ENCODE measurements around the gene SH3BGRL. TPM values are rescaled to one million over a fixed set of nuclear protein-coding genes. Genes with fewer than 3 reads are reported as not detected.

SH3BGRL gene
- total and polyA plus RNA-seq, 2 donors (not counting 1 experiment from before 2014, with no cell fraction given): 65.6 to 105 TPM

DNA sequence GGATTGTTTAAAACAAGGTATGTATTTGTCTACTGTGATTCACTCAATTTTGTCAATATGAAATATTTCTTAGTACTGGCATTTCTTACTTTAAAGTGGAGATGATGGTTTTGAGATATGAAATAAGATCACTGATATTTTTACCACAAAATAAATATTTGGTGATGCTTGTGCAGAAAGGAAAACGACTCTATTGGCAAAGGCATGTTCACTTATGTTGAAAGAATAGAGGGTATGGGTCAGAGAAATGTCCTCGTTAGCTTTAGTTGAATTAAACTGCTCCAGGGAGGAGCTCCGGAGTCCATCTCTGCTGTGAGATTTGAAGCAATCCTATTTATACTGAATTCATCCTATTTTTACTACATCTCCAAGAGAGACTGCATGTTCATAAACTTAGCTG lies 84.2 kb downstream of the SH3BGRL start:
- no peak for DNase-seq
- Histone ChIP-seq H3K9ac (ENCODE audit: low read length) (no peak overlapping the region), H3K27me3 (replicated peaks in 1 of 4; ENCODE audit: control extremely low read depth in 1 of 4, control insufficient read depth in 3 of 4, insufficient read depth in 4 of 4, low read length in 3 of 4) (no peaks in the 10 kb centered on the region), H3K4me1 (ENCODE audit: control insufficient read depth in 2 of 2, insufficient read depth in 2 of 2, low read length in 2 of 2) (no peaks in the 10 kb centered on the region), H3K4me2 (replicated peaks; ENCODE audit: low read depth, low read length, poor library complexity, severe bottlenecking) (no peak overlapping the region), H4K20me1 (ENCODE audit: control insufficient read depth, insufficient read depth, low read length, poor library complexity, severe bottlenecking) (no peaks in the 10 kb centered on the region), H2AFZ (ENCODE audit: insufficient read depth, low read depth, low read length, poor library complexity, severe bottlenecking) (no peak overlapping the region), H3K27ac (ENCODE audit: low read length in 2 of 2) (no peak overlapping the region), H3K9me3 (ENCODE audit: control extremely low read depth in 1 of 3, control insufficient read depth in 2 of 3, insufficient read depth in 1 of 3, low read length in 2 of 3) (peaks cover 0 to 4% (median 3%) of the 10 kb centered on the region in 3 donors), H3K4me3 (ENCODE audit: control extremely low read depth in 1 of 5, extremely low read depth in 1 of 5, insufficient read depth in 1 of 5, low read depth in 2 of 5, low read length in 4 of 5) (no peak overlapping the region), H3K79me2 (ENCODE audit: control insufficient read depth, insufficient read depth, low read length) (no peaks in the 10 kb centered on the region), H3K36me3 (replicated peaks in 1 of 2; ENCODE audit: control extremely low read depth in 1 of 2, control insufficient read depth in 1 of 2, extremely low read depth in 1 of 2, insufficient read depth in 2 of 2, low read length in 1 of 2) (peaks cover 0 to 2% of the 10 kb centered on the region in 2 experiments)
- TF ChIP-seq EZH2 (IDR thresholded peaks at IDR 0.05; ENCODE audit: borderline replicate concordance, insufficient read depth, low read depth, low read length, poor library complexity, severe bottlenecking): no peak
- TF ChIP-seq, protein P1, sequence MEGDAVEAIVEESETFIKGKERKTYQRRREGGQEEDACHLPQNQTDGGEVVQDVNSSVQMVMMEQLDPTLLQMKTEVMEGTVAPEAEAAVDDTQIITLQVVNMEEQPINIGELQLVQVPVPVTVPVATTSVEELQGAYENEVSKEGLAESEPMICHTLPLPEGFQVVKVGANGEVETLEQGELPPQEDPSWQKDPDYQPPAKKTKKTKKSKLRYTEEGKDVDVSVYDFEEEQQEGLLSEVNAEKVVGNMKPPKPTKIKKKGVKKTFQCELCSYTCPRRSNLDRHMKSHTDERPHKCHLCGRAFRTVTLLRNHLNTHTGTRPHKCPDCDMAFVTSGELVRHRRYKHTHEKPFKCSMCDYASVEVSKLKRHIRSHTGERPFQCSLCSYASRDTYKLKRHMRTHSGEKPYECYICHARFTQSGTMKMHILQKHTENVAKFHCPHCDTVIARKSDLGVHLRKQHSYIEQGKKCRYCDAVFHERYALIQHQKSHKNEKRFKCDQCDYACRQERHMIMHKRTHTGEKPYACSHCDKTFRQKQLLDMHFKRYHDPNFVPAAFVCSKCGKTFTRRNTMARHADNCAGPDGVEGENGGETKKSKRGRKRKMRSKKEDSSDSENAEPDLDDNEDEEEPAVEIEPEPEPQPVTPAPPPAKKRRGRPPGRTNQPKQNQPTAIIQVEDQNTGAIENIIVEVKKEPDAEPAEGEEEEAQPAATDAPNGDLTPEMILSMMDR (IDR thresholded peaks at IDR 0.05): no peak
- H3K4me3 Mint-ChIP-seq: no peak overlapping the region
- no peak for ATAC-seq (ENCODE audit: low read depth)
- CTCF ChIA-PET: interaction anchor here (0.6 kb wide), 1 partner anchor 108 kb away, joined by 3 read pairs; no protein-coding TSS in a partner anchor
- H3K9me3 Mint-ChIP-seq (ENCODE audit: insufficient read depth): peaks cover 5% of the 10 kb centered on the region
- intact Hi-C loops (cut with micrococcal nuclease): no loop called here
- H3K27me3 Mint-ChIP-seq: no peaks in the 10 kb centered on the region
- POLR2A ChIA-PET: interaction anchor here (0.6 kb wide), 1 partner anchor 44 kb away, joined by 6 read pairs; no protein-coding TSS in a partner anchor
- H3K27ac Mint-ChIP-seq: no peak overlapping the region
- no CpG with 5 or more reads among the region's 3 CpGs for WGBS (ENCODE audit: insufficient coverage)
- H3K4me1 Mint-ChIP-seq: no peaks in the 10 kb centered on the region

DNA sequence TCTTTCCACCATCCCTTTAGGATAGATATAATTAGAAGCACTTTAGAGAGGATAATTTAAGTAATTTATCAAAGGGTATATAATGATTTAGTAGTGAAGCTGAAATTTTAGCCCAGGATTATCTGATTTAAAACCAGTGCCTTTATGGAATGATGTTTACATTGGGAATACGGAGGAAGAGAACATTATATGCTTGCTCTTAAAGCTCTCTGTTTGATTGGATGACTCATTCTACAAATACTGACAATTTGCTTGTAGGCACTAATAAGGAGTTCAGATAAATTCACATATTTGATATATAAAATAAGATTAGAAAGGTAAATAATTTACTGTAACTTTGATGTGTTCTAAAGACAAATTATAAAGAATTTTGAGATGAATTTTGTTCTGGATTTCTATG lies 84.7 kb downstream of the SH3BGRL start:
- no peaks in the 10 kb centered on the region for H3K27me3 Mint-ChIP-seq
- TF ChIP-seq, protein P1 (IDR thresholded peaks at IDR 0.05): no peak
- no peak for TF ChIP-seq EZH2 (IDR thresholded peaks at IDR 0.05; ENCODE audit: borderline replicate concordance, insufficient read depth, low read depth, low read length, poor library complexity, severe bottlenecking)
- H3K9me3 ChIP-seq (ENCODE audit: control extremely low read depth in 1 of 3, control insufficient read depth in 2 of 3, insufficient read depth in 1 of 3, low read length in 2 of 3): peaks cover 0 to 8% (median 7%) of the 10 kb centered on the region in 3 donors
- H3K4me1 Mint-ChIP-seq: no peaks in the 10 kb centered on the region
- H3K4me3 ChIP-seq (ENCODE audit: control extremely low read depth in 1 of 5, extremely low read depth in 1 of 5, insufficient read depth in 1 of 5, low read depth in 2 of 5, low read length in 4 of 5): no peak overlapping the region
- no peaks in the 10 kb centered on the region for H3K27me3 ChIP-seq (replicated peaks in 1 of 4; ENCODE audit: control extremely low read depth in 1 of 4, control insufficient read depth in 3 of 4, insufficient read depth in 4 of 4, low read length in 3 of 4)
- no peak overlapping the region for H3K4me2 ChIP-seq (replicated peaks; ENCODE audit: low read depth, low read length, poor library complexity, severe bottlenecking)
- H3K9me3 Mint-ChIP-seq (ENCODE audit: insufficient read depth): peaks cover 5% of the 10 kb centered on the region
- no peak overlapping the region for H3K27ac Mint-ChIP-seq
- no peak overlapping the region for H2AFZ ChIP-seq (ENCODE audit: insufficient read depth, low read depth, low read length, poor library complexity, severe bottlenecking)
- WGBS (ENCODE audit: insufficient coverage): no CpG with 5 or more reads among the region's 1 CpG
- H3K79me2 ChIP-seq (ENCODE audit: control insufficient read depth, insufficient read depth, low read length): no peaks in the 10 kb centered on the region
- peaks cover 0 to 4% of the 10 kb centered on the region in 2 experiments for H3K36me3 ChIP-seq (replicated peaks in 1 of 2; ENCODE audit: control extremely low read depth in 1 of 2, control insufficient read depth in 1 of 2, extremely low read depth in 1 of 2, insufficient read depth in 2 of 2, low read length in 1 of 2)
- ChIA-PET POLR2A (no interaction called here), CTCF (interaction anchor here (0.6 kb wide), 1 partner anchor 108 kb away, joined by 3 read pairs; no protein-coding TSS in a partner anchor)
- H3K4me3 Mint-ChIP-seq: no peak overlapping the region
- no peaks in the 10 kb centered on the region for H4K20me1 ChIP-seq (ENCODE audit: control insufficient read depth, insufficient read depth, low read length, poor library complexity, severe bottlenecking)
- ATAC-seq (ENCODE audit: low read depth): no peak
- intact Hi-C loops (cut with micrococcal nuclease): no loop called here
- no peak for DNase-seq
- H3K27ac ChIP-seq (ENCODE audit: low read length in 2 of 2): no peak overlapping the region
- no peaks in the 10 kb centered on the region for H3K4me1 ChIP-seq (ENCODE audit: control insufficient read depth in 2 of 2, insufficient read depth in 2 of 2, low read length in 2 of 2)
- no peak overlapping the region for H3K9ac ChIP-seq (ENCODE audit: low read length)

Measured in B cell (primary cell).